ENCODE data around the gene GNG4. TPM values are rescaled to one million over a fixed set of nuclear protein-coding genes. Genes with fewer than 3 reads are reported as not detected.

GNG4 gene
- total RNA-seq, 1 donor from 2014 or later, result 3.8 TPM

DNA sequence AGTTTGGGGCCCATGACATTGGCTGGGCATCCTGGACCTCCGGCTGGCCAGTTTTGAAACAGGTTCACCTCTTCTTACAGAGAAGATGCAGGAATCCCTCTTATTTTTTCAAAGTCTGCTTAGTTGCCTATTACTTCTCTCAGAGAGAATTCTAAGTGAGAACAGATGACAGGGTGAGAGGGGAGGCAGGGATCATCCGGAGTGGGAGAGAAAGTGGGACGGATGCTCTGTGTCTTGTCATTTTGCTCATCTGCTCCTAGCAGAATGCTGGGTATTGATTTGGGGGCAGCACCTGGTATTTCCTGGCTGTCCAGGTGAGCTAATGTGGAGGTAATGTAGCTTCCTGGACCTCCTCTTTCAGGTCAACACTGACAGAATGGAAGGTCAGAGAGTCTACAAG is 32.4 kb downstream of the GNG4 start:
- Histone ChIP-seq H3K9ac (ENCODE audit: low read length) (no peak overlapping the region), H3K79me2 (ENCODE audit: insufficient read depth, low read length) (no peaks in the 10 kb centered on the region), H3K4me2 (ENCODE audit: low read length) (no peak overlapping the region), H4K20me1 (ENCODE audit: insufficient read depth, low read length) (no peaks in the 10 kb centered on the region), H2AFZ (ENCODE audit: low read depth, low read length) (no peak overlapping the region), H3K4me1 (ENCODE audit: insufficient read depth, low read length) (no peaks in the 10 kb centered on the region), H3K27me3 (ENCODE audit: insufficient read depth, low read length) (no peaks in the 10 kb centered on the region), H3K9me3 (ENCODE audit: insufficient read depth, low read depth, low read length) (no peaks in the 10 kb centered on the region), H3K27ac (ENCODE audit: low read depth, low read length) (no peak overlapping the region), H3K36me3 (ENCODE audit: insufficient read depth, low read length) (no peaks in the 10 kb centered on the region), H3K4me3 (ENCODE audit: insufficient read depth, low read depth, low read length) (no peak overlapping the region)
- peaks cover 7% of the 10 kb centered on the region for H3K27me3 Mint-ChIP-seq (ENCODE audit: low read depth, unreplicated experiment)
- FAIRE-seq (no peak), DNase-seq (ENCODE audit: low read depth) (no peak)
- H3K36me3 Mint-ChIP-seq (ENCODE audit: low read depth, unreplicated experiment), result no peaks in the 10 kb centered on the region
- no peaks in the 10 kb centered on the region for H3K9me3 Mint-ChIP-seq (ENCODE audit: unreplicated experiment)
- no peak for TF ChIP-seq EZH2 (IDR thresholded peaks at IDR 0.05; ENCODE audit: insufficient read depth, low read length)
- TF ChIP-seq, protein P1, sequence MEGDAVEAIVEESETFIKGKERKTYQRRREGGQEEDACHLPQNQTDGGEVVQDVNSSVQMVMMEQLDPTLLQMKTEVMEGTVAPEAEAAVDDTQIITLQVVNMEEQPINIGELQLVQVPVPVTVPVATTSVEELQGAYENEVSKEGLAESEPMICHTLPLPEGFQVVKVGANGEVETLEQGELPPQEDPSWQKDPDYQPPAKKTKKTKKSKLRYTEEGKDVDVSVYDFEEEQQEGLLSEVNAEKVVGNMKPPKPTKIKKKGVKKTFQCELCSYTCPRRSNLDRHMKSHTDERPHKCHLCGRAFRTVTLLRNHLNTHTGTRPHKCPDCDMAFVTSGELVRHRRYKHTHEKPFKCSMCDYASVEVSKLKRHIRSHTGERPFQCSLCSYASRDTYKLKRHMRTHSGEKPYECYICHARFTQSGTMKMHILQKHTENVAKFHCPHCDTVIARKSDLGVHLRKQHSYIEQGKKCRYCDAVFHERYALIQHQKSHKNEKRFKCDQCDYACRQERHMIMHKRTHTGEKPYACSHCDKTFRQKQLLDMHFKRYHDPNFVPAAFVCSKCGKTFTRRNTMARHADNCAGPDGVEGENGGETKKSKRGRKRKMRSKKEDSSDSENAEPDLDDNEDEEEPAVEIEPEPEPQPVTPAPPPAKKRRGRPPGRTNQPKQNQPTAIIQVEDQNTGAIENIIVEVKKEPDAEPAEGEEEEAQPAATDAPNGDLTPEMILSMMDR (IDR thresholded peaks at IDR 0.05; ENCODE audit: insufficient read depth, low read depth, low read length), result no peak
- H3K27ac Mint-ChIP-seq (ENCODE audit: unreplicated experiment), result no peak overlapping the region
- peaks cover 8% of the 10 kb centered on the region for H3K4me1 Mint-ChIP-seq (ENCODE audit: low read depth, unreplicated experiment)
- no peak overlapping the region for H3K4me3 Mint-ChIP-seq (ENCODE audit: unreplicated experiment)

DNA sequence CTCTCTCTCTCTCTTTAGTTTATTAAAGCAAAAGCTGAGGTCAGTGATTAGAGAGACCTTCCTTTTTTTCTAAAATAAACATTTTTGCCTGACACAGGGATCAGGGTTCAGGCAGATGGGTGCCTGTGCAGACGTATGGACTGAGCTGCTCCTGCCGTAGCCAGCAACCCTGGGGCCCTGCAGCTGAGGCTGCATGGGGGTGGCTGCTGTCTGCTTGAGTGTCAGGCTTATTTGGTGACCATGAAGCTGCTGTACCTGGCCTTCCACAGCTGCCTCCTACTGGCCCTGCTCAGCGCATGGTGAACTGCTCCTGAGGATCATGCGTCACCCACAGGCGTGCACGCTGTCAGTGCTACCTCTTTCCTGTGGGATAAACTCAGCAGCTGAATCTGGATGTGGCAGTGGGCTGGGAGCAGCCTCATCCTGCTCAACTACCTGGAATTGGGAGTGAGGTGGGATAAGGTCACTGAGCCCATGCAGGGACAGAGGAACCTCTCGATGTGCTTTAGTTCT is 35.1 kb downstream of the GNG4 start:
- H3K36me3 Mint-ChIP-seq (ENCODE audit: low read depth, unreplicated experiment), result no peaks in the 10 kb centered on the region
- no peak overlapping the region for H3K4me3 Mint-ChIP-seq (ENCODE audit: unreplicated experiment)
- no peak overlapping the region for H2AFZ ChIP-seq (ENCODE audit: low read depth, low read length)

DNA sequence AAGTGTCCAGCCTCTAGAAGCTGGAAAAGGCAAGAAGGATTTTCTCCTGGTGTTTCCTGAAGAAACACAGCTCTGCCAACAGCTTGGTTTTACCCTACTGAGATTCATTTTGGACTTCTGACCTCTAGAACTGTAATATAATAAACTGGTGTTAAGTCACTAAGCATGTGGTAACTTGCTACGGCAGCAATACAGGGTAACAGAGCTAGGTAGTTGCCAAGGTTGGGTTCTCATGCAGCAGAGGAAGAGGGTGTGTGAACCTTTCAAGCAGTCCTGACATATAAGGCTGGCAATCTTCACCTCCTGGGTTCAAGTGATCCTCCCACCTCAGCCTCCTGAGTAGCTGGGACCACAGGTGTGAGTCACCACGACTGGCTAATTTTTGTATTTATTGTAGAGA is 36.0 kb downstream of the GNG4 start:
- H3K27me3 Mint-ChIP-seq (ENCODE audit: low read depth, unreplicated experiment), result peaks cover 10% of the 10 kb centered on the region
- no peak overlapping the region for H3K27ac ChIP-seq (ENCODE audit: low read depth, low read length)
- no peaks in the 10 kb centered on the region for H3K27me3 ChIP-seq (ENCODE audit: insufficient read depth, low read length)
- no peak overlapping the region for H3K4me2 ChIP-seq (ENCODE audit: low read length)
- no peaks in the 10 kb centered on the region for H3K36me3 Mint-ChIP-seq (ENCODE audit: low read depth, unreplicated experiment)
- no peaks in the 10 kb centered on the region for H3K9me3 Mint-ChIP-seq (ENCODE audit: unreplicated experiment)
- H2AFZ ChIP-seq (ENCODE audit: low read depth, low read length), result no peak overlapping the region
- H3K27ac Mint-ChIP-seq (ENCODE audit: unreplicated experiment), result no peak overlapping the region
- DNase-seq (ENCODE audit: low read depth) (no peak), FAIRE-seq (no peak)
- H3K9ac ChIP-seq (ENCODE audit: low read length), result no peak overlapping the region
- no peaks in the 10 kb centered on the region for H3K4me1 ChIP-seq (ENCODE audit: insufficient read depth, low read length)
- no peaks in the 10 kb centered on the region for H3K36me3 ChIP-seq (ENCODE audit: insufficient read depth, low read length)
- TF ChIP-seq EZH2 (IDR thresholded peaks at IDR 0.05; ENCODE audit: insufficient read depth, low read length), result no peak
- TF ChIP-seq, protein P1 (IDR thresholded peaks at IDR 0.05; ENCODE audit: insufficient read depth, low read depth, low read length), result no peak
- no peak overlapping the region for H3K4me3 Mint-ChIP-seq (ENCODE audit: unreplicated experiment)
- H3K9me3 ChIP-seq (ENCODE audit: insufficient read depth, low read depth, low read length), result no peaks in the 10 kb centered on the region
- no peaks in the 10 kb centered on the region for H3K79me2 ChIP-seq (ENCODE audit: insufficient read depth, low read length)
- no peaks in the 10 kb centered on the region for H4K20me1 ChIP-seq (ENCODE audit: insufficient read depth, low read length)
- peaks cover 8% of the 10 kb centered on the region for H3K4me1 Mint-ChIP-seq (ENCODE audit: low read depth, unreplicated experiment)
- no peak overlapping the region for H3K4me3 ChIP-seq (ENCODE audit: insufficient read depth, low read depth, low read length)

More for the DNA sequence above, 35.1 kb downstream of the GNG4 start:
- peaks cover 8% of the 10 kb centered on the region for H3K4me1 Mint-ChIP-seq (ENCODE audit: low read depth, unreplicated experiment)
- DNase-seq (ENCODE audit: low read depth) (no peak), FAIRE-seq (no peak)
- Histone ChIP-seq H3K9ac (ENCODE audit: low read length) (no peak overlapping the region), H3K27me3 (ENCODE audit: insufficient read depth, low read length) (no peaks in the 10 kb centered on the region), H3K4me1 (ENCODE audit: insufficient read depth, low read length) (no peaks in the 10 kb centered on the region), H3K4me2 (ENCODE audit: low read length) (no peak overlapping the region), H3K9me3 (ENCODE audit: insufficient read depth, low read depth, low read length) (no peaks in the 10 kb centered on the region), H3K79me2 (ENCODE audit: insufficient read depth, low read length) (no peaks in the 10 kb centered on the region), H3K4me3 (ENCODE audit: insufficient read depth, low read depth, low read length) (no peak overlapping the region), H3K36me3 (ENCODE audit: insufficient read depth, low read length) (no peaks in the 10 kb centered on the region), H4K20me1 (ENCODE audit: insufficient read depth, low read length) (no peaks in the 10 kb centered on the region), H3K27ac (ENCODE audit: low read depth, low read length) (no peak overlapping the region)
- H3K9me3 Mint-ChIP-seq (ENCODE audit: unreplicated experiment), result no peaks in the 10 kb centered on the region
- TF ChIP-seq EZH2 (IDR thresholded peaks at IDR 0.05; ENCODE audit: insufficient read depth, low read length), result no peak
- TF ChIP-seq, protein P1 (IDR thresholded peaks at IDR 0.05; ENCODE audit: insufficient read depth, low read depth, low read length), result no peak
- peaks cover 10% of the 10 kb centered on the region for H3K27me3 Mint-ChIP-seq (ENCODE audit: low read depth, unreplicated experiment)
- H3K27ac Mint-ChIP-seq (ENCODE audit: unreplicated experiment), result no peak overlapping the region

All from astrocyte (in vitro differentiated cells and primary cell).